Measurements from ENCODE around the gene LBP.
"Not testable (repeated sequence)": the region's sequence is repeated elsewhere in the genome, so short reads cannot be mapped to it uniquely, and the experiment has no call there.

LBP gene, protein sequence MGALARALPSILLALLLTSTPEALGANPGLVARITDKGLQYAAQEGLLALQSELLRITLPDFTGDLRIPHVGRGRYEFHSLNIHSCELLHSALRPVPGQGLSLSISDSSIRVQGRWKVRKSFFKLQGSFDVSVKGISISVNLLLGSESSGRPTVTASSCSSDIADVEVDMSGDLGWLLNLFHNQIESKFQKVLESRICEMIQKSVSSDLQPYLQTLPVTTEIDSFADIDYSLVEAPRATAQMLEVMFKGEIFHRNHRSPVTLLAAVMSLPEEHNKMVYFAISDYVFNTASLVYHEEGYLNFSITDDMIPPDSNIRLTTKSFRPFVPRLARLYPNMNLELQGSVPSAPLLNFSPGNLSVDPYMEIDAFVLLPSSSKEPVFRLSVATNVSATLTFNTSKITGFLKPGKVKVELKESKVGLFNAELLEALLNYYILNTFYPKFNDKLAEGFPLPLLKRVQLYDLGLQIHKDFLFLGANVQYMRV

DNA sequence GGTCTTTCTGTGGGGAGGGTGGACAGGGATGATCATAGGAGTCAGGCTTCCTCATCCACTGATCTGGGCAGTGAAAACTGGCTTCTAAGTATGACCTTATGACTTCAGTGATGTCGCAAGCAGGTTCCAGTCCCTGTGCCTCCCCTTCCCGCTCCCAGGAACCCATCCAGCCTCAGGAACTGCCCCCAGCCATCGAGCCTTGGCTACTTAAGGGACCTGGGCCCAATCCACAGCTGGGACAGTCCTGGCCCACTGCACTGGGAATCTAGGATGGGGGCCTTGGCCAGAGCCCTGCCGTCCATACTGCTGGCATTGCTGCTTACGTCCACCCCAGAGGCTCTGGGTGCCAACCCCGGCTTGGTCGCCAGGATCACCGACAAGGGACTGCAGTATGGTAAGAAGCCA, at the start of gene LBP:
TSS of gene LBP (plus strand) at position 236 of the 405 bp plus-strand sequence. CDS start at position 271, 35 bp downstream.
- ATAC-seq, result no peak

DNA sequence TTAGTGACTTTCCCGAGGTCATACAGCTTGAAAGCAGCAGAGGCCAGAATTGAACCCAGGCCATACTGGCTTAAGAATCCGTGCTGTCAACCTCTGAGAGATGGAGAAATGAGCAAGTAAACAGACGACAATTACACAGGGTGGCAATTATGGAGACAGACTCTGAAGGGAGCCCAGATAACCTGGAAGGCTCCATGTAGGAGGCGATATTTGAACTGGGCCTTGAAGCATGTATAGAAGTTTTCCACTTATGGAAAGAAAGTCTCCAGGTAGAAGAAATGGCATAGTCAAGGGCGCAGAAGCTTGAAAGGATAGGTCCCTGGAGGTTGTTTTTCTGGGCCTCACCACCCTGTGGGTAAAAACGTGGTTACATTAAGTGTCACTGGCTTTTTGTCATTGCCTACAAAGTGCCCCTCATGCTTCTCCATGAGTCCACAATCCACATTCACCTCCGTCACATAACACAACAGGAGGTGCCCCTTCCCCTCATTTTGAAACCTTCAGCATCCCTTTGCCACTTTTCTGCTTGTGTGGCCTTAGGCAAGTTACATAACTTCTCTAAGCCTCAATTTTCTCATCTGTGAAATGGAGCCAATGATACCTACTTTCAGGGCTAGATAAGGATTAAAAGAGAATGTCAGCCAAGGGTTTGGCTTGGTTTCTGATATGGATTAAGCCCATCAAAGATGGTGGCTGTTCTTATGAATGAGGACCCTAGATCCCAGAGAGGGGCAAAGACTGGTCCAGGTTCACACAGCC, 48.2 kb upstream of the LBP start:
- no peak for ATAC-seq

DNA sequence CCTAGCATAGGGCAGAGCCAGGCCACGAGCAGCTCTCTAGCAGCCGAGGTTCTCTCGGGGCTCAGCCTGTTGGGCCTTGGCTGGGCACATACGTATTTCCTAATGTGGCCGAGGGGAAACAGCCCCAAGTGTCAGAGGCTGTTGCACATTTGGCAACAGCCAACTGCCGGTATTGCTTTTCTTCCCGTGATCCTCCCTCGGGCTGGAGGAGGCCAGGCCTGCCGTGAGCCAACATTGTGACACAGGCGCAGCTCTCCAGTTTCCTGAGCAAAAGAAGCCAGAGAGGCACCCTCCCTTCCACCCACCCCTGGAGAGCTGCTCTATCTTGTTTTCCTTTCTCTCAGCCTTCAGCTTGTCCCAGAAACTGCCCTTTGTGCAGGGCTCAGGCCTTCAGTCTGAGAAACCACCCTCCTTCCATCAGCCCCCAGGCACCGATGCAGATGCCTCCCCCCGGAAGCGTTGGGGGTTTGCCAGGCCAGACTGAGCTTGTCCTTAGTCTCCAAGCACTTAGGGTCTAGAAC, 47.5 kb upstream of the LBP start:
- ATAC-seq, result no peak

DNA sequence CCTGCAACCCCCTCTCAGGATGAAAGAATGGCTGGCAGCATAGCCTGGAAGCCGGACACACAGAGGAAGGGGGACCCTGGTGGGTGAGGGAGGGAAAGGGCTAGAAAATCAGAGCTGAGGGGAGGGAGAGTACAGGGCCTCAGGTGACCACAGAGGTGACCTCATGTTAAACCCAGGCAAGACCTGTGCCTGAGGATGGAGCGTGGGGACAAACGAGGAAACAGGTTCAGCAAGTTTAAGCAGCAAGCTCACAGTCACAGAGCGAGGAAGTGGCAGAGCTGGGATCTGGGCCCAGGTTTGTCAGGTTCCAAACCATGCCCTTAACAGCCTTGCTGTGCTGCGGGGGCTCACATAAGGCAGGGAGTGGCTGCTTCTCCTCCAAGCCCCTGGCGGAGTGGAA, 46.3 kb upstream of the LBP start:
- ATAC-seq, result no peak

DNA sequence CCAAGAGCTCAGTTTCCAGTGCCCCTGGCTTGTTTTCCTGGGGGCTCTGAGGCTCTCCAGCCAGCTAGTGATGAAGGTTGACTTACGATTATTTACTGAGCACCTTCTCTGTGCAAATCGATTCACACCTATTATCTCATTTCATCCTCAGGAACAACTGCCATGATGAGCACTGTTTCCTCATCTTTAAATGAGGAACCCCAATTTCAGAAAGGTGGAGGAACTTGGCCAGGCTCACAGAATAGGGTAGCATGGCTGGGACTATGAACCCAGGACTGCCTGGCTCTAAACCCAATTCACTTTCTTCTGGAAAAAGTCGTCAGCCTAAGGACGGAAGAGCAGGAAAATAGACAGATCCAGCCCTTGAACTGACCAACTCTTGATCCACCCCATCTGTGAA, 45.8 kb upstream of the LBP start:
- ATAC-seq, result no peak

DNA sequence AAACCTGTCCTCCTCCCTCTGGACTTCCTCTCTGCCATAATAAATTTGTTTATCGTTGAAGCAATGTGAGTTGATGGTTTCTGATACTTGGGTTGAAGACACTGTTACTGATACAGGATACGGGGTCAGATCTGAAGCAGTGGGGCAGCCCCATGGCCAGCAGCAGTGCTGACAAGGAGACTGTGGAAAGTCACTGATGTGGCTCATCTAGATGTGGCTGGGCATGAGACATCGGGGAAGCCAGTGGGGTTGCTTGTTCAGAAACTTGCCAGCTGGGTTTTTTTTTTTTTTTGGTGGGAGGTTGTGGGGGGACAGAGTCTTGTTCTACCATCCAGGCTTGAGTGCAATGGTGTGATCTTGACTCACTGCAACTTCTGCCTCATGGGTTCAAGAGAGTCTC, 45.0 kb upstream of the LBP start:
- no peak for ATAC-seq

DNA sequence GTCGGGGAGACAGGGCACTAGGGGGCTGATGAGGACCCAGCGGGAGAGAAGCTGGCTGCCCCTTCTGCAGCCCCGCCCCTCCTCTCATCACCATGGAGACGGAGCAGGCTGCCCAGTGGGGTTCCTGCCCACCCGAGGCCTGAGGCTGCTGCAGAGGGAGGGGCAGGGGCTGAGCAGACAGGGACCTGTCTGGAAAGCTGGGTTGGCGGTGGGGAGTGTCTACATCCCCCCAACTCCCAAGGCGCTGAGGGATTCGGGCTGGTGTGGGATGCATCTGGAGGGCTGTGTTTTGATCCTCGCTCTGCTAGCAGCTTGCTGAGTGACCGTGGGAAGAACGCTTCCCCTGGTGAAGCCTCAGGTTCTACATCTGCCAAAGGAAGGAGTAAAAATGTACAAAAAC, 43.5 kb upstream of the LBP start:
- ATAC-seq, result no peak

DNA sequence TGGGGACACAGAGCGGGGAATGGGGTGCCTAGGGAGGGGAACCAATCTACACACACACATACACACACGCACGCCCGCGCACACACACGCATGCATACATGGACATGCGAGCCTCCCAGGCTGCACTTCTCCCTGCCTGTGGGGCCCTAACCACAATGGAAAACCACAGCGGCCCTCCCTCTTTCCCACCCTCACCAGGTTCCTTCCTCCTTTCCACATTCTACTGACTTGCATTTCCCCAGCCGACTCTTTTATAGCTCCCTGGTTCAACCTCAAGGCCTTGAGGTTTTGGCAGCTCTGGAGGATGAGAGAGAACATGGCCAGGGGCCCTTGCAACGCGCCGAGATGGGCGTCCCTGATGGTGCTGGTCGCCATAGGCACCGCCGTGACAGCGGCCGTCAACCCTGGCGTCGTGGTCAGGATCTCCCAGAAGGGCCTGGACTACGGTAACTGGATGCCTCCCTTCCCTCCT, 42.3 kb upstream of the LBP start, which contains the start of gene BPI:
TSS of gene BPI (plus strand) at position 249 of the 472 bp plus-strand sequence. CDS start at position 317, 68 bp downstream.
- ATAC-seq, result no peak

DNA sequence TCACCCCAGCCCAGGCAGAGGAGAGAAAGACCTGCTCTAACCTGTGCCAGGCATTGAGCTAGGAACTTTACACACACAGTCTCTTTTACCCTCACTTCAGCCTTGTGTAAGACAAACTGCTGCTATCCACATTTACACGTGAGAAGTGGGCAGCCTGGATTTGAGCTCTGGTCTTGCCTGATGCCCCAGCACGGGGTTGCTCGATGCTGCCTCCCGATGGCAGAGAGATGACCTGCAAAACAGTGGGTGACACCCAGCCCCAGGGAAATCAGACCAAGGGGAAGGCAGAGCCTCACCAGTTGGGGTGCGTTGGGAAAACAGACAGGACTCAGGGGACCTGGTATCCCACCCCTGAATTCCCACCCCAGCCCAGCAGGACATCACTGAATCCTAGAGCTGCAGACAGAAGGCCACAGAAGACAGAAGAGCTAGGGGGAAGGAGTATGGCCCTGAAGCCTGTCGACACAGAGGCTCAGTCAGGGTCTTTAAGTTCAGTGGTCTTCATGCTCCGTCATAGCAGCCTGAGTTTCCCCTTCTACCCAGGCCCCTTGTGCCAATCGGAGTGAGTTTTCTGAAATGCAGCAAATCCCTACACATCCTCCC, 41.3 kb upstream of the LBP start:
- ATAC-seq, result no peak

DNA sequence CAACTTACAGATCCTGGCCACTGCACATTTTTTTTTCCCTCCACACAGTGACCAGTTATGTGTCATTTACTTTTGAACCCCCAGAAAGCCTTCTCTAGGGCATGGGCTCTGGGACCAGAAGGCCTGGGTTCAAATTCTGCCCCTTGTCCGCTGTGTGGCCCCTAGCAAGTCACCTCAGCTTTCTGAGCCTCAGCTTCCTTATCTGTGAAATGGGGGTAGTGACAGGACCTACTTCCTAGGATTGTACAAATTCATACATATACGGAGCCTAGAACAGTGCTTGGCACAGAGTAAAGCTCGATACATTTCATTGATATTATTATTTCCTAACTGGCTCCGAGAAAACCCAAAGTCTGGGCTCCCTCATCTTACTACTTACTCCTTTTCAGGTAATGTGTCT, 40.7 kb upstream of the LBP start:
- no peak for ATAC-seq

DNA sequence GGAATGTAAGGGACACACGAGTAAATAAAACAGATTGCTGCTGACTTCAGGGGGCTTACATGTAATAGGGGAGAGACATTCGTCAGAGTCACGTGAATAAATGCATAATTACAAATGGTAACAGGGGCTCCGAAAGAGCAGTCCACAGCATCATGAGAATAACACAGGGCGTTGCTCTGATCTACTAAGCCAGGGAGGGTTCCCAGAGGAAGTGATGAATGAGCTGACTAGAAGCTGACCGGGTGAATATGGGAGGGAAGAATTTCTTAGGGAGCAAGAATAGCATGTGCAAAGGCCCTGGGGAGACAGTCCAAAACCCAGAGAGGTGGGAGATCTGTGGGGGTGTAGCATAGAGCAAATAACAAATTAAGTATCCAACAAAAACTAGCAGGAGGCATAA, 39.9 kb upstream of the LBP start:
- no peak for ATAC-seq

DNA sequence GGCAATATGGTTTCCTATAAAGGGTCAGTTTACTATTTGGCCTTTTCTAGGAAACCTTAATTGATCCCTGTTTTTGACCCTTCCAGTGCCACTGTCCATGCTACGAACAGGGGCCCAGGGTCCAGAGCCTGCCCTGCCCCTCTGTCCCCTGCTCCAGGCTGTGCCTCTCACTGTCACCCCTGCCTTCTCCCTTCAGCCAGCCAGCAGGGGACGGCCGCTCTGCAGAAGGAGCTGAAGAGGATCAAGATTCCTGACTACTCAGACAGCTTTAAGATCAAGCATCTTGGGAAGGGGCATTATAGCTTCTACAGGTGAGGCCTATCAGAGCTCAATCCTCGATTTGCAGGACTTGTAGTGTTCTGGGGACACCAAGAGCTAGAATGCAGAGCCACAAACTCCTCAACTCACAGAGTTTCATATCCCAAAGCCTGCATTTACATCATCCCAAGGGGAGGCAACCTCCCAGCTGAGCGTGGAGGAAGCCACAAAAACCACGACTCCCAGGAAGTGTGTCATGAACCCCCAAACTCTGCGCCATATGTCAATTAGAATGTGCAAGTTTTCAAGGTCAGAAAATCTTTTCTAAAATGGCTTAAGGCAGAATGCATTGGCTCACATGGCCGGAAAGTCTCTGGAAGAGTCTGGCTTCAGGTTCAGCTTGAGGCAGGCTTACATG, 38.8 kb upstream of the LBP start:
- no peak for ATAC-seq

DNA sequence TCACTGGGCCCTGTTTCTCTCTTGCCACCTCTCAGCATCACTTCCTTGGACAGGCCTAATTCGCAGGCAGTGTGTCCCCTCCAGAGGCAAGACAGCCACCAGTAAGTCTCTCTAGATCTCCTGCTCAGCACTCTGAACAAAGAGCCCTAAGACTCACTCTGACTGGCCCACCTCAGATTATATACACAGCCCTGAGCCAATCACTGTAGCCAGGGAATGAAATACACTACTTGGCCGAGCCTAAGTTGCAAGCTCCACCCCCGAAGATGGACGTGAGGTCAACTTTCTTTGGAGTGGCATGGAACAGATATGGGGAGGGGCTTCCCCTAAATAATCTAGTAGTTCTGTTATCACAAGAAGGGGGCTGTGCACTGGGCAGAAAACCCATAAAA, 38.2 kb upstream of the LBP start:
- no peak for ATAC-seq

DNA sequence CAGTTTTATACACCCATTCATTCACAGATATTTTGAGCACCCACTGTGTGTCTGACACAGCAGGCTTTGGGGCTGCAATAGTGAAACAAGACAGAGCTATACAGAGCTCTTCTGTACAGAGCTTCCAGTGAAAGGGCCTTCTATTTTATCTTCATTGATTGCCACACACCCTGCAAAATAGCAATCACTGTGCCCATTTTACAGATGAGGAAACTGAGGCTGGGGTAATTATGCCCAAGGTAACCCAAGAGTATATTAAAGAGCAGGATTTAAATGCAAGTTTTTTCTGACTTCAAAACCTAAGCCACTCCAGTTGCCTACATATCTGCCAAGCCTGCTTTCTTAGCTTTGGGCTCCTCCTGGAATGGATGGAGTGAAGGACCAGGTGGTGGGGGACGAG, 37.8 kb upstream of the LBP start:
- no peak for ATAC-seq

DNA sequence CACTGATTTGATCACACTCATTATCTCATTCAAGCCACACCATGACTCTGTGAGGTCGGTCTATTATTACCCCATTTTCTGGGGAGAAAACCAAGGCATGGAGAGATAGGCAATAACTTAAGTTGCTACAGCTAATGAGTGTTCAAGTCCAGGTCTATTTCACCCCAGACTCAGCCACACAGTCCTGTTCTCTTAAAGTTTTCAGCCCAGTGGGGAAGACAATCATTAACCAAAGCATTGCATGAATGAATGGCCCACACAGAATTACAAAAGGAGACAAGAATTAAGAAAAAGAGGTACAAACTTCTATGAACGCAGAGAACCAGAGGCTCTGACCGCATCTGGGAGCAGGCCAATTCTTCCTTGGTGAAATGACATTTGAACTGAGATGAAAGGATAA, 35.2 kb upstream of the LBP start:
- no peak for ATAC-seq

DNA sequence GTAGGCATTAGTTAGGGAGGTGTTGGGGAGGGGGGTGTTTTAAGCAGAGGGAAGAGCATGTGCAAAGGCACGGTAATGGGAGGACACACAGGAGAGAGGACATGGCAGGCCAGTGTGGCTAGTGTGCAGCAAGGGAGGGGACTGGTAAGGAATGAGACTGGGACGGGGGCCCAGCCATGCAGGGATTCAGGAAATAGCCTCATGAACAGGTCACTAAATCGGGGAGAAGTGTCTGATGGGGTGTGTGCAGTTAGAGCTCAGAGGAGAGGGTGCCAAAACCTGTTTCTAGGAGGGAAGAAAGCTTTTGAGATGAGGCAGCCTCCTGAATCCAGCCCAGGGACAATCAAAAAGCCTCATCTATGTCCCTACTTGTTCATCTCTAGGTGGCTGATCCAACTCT, 34.8 kb upstream of the LBP start:
- ATAC-seq, result no peak

DNA sequence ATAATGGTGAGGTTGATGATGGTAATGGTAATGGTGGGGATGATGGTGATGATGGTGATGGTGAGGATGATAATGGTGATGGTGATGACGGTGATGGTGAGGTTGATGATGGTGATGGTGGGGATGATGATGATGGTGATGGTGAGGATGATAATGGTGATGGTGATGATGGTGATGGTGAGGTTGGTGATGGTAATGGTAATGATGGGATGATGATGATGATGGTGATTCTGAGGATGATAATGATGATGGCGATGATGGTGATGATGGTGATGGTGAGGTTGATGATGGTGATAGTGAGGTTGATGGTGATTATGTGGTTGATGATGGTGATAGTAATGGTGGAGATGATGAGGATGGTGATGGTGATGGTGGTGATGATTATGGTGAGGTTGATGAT, 32.6 kb upstream of the LBP start:
- ATAC-seq, result no peak

DNA sequence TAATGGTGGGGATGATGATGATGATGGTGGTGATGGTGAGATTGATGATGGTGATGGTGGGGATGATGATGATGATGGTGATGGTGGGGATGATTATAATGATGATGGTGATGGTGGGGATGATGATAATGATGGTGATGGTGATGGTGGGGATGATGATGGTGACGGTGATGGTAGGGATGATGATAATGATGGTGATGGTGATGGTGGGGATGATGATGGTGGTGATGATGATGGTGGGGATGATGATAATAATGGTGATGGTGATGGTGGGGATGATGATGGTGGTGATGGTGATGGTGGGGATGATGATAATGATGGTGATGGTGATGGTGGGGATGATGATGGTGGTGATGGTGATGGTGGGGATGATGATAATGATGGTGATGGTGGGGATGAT, 31.9 kb upstream of the LBP start:
- not testable (repeated sequence) for ATAC-seq

DNA sequence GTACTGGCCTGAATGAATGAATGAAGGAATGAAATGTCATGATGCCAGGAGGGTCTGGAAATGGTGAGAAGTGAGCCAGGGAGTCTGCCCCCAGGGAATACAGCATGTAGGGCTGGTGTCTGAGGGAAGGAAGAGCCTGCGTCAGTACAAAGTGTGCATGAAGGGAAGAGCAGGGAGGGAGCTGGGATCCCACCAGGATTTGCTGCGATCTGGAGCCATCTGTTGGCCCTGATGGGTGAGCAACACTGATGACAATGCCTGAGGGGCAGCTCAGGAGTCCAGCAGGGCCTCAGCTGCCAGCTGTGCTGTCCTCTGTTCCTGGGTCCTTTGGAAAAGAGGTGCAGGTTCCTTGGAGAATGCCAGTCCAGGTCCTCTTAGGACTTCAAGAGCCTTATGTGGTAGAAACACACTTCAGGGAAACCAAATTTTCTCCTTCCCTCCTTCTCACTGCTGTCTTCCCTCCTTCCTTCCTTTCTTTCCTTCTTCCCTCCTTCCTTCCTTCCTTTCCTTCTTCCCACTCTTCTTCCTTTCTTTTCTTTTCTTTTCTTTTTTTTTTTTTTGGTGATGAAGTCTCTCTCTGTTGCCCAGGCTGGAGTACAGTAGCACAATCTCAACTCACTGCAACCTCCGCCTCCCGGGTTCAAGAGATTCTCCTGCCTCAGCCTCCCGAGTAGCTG, 30.9 kb upstream of the LBP start:
- ATAC-seq, result no peak

DNA sequence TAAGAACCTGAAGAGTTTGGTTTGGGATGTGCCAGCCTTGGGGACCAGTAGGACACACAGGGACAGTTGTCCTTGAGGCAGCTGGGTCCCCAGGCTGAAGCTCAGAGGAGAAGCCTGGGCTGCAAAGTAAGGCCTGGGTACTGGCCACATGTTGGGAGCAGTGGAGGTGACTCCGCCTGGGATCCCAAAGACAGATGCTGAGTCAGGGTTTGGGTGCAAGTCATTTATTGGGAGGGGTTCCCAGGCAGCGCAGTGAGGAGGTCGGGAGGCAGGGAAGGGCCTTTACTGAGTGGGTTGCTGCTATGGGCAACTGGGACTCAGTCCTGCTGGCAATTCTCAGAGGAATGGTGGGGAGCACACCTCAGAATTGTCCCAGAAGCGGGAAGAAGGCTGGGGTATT, 29.9 kb upstream of the LBP start:
- ATAC-seq, result no peak

DNA sequence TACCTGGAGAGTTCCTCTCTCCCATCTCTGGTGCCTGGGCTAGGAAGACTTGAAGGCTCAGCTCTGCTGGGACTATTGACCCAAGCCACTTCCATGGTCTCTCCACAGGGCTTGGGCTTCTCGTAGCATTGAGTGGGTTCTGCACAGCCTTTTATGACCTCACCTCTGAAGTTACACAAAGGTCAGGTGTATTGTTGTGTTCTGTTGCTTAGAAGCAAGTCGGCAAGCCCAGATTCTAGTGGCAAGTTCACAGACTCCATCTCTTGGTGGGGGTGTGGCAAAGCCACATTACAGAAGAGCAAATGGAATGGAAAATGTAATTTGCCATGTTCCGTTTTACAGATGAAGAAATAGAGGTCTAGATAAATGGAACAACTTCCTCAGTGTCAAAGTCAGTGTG, 28.9 kb upstream of the LBP start:
- no peak for ATAC-seq

DNA sequence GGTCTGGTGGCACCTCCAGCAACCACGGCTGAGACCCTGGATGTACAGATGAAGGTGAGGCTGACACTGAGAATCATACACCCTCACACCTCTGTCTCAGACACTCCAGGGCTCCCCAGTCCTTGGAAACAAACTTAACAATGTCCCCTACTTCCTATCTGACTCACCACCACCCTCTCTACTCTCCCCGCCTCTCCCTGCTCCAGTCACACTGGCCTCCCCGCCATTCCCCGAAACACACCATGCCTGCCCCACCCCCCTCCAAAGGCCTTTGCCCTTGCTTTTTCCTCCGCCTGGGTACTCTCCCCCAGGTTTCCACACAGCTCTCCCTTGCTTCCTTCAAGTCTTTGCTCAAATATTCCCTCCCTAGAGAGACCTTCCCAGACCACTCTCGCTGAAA, 26.1 kb upstream of the LBP start:
- no peak for ATAC-seq
